H1 (cell line): ENCODE measurements around the gene COPZ1. TPM values are rescaled to one million over a fixed set of nuclear protein-coding genes. Genes with fewer than 3 reads are reported as not detected.
"Not testable (repeated sequence)": the region's sequence is repeated elsewhere in the genome, so short reads cannot be mapped to it uniquely, and the experiment has no call there.

Experiments used
- CTCF ChIA-PET: fragments of 300-600 bp; sonication (Branson Sonifier 250); formaldehyde crosslinking; loops from one replicate; lab custom pipeline; 2021; ENCODE audit not compliant: partially characterized antibody; lab: Charles Lee
- POLR2A ChIA-PET: fragments of 300-600 bp; sonication (Branson Sonifier 250); formaldehyde crosslinking; loops from one replicate; lab custom pipeline; 2021; ENCODE audit warnings: inconsistent platforms; ENCODE audit not compliant: partially characterized antibody; lab: Charles Lee
- DNase-seq, 2 experiments: peaks; one replicate each; pipeline versions ENCODE4 v3.0.0 to v3.0.0-alpha.2; 2010 to 2022; ENCODE audit warnings: low spot score in 2 of 2, low read depth in 1 of 2, mixed read lengths in 1 of 2
- FAIRE-seq: peaks from 2 replicates; lab custom pipeline; 2011; peaks lifted over from hg19 to GRCh38; lab: Jason Lieb, UNC
- H2AFZ ChIP-seq: 2 replicates; pipeline ENCODE4 v1.8.1; 2012; ENCODE audit warnings: low read length, inconsistent platforms
- H2AK5ac ChIP-seq: 2 replicates; pipeline ENCODE4 v1.6.1; 2013; ENCODE audit warnings: low read depth, low read length
- H2BK120ac ChIP-seq: replicated peaks from 2 replicates; pipeline ENCODE3; 2013; ENCODE audit warnings: low read depth, low read length, inconsistent platforms
- H2BK12ac ChIP-seq: 2 replicates; pipeline ENCODE4 v1.6.1; 2013; ENCODE audit warnings: low read depth, low read length
- H2BK15ac ChIP-seq: 2 replicates; pipeline ENCODE4 v1.6.1; 2013; ENCODE audit warnings: low read length
- H2BK20ac ChIP-seq: 2 replicates; pipeline ENCODE4 v1.6.1; 2013; ENCODE audit warnings: low read length
- H2BK5ac ChIP-seq: 2 replicates; pipeline ENCODE4 v1.6.1; 2013; ENCODE audit warnings: low read depth, low read length
- H3K14ac ChIP-seq: 2 replicates; pipeline ENCODE4 v1.6.1; 2013; ENCODE audit warnings: inconsistent platforms; ENCODE audit not compliant: insufficient read length
- H3K18ac ChIP-seq: 2 replicates; pipeline ENCODE4 v1.6.1; 2013; ENCODE audit warnings: low read length; ENCODE audit errors: extremely low read depth
- H3K23ac ChIP-seq: 2 replicates; pipeline ENCODE4 v1.6.1; 2013; ENCODE audit warnings: inconsistent platforms; ENCODE audit not compliant: insufficient read length
- H3K23me2 ChIP-seq: 2 replicates; pipeline ENCODE4 v1.6.1; 2013; ENCODE audit warnings: low read depth, low read length
- H3K27ac ChIP-seq: 2 replicates; pipeline ENCODE4 v1.6.1; 2011; ENCODE audit warnings: low read depth, low read length, inconsistent platforms
- H3K27me3 ChIP-seq, 4 experiments: replicated peaks in 1 of 4; 1 replicate in 1 of 4; 2 replicates in 3 of 4; pipeline versions ENCODE4 v1.6.1 to v1.8.1; 2011 to 2013; ENCODE audit warnings: low read length in 3 of 4, mild to moderate bottlenecking in 3 of 4, inconsistent platforms in 2 of 4, mixed read lengths in 2 of 4, moderate library complexity in 1 of 4; ENCODE audit not compliant: control insufficient read depth in 3 of 4, insufficient read depth in 3 of 4; ENCODE audit errors: extremely low read depth in 1 of 4
- H3K36me3 ChIP-seq, 4 experiments: 2 replicates each; pipeline versions ENCODE4 v1.6.1 to v1.8.1; 2011 to 2013; ENCODE audit warnings: mild to moderate bottlenecking in 4 of 4, low read length in 3 of 4, moderate library complexity in 2 of 4, control low read depth in 1 of 4, inconsistent platforms in 1 of 4; ENCODE audit not compliant: insufficient read depth in 4 of 4, control insufficient read depth in 2 of 4
- H3K4ac ChIP-seq: replicated peaks from 2 replicates; pipeline ENCODE3; 2013; ENCODE audit warnings: low read length, low read depth, mixed read lengths, inconsistent platforms; ENCODE audit not compliant: insufficient read length
- H3K4me1 ChIP-seq, 4 experiments: replicated peaks in 1 of 4; 1 replicate in 1 of 4; 2 replicates in 3 of 4; pipeline versions ENCODE4 v1.6.1 to v1.8.1; 2011 to 2013; ENCODE audit warnings: low read length in 3 of 4, inconsistent platforms in 2 of 4, mixed read lengths in 1 of 4; ENCODE audit not compliant: insufficient read depth in 4 of 4, control insufficient read depth in 3 of 4
- H3K4me2 ChIP-seq, 2 experiments: 2 replicates each; pipeline versions ENCODE4 v1.6.1 to v1.8.1; 2011 to 2013; ENCODE audit warnings: low read depth in 2 of 2, low read length in 2 of 2, control low read depth in 1 of 2, inconsistent platforms in 1 of 2, mild to moderate bottlenecking in 1 of 2; ENCODE audit not compliant: insufficient read depth in 1 of 2
- H3K4me3 ChIP-seq, 4 experiments: fragments of 200-600, 300-600 bp in 1 of 4; sonication (generic), shearing (Covaris generic), sonication (Bioruptor Twin) in 1 of 4; 2 replicates each; pipeline versions ENCODE4 v1.5.1 to v1.8.1; 2011 to 2016; ENCODE audit warnings: low read length in 4 of 4, low read depth in 3 of 4, control low read depth in 2 of 4, inconsistent platforms in 2 of 4, mild to moderate bottlenecking in 2 of 4, mixed read lengths in 1 of 4, moderate library complexity in 1 of 4; ENCODE audit not compliant: insufficient read depth in 2 of 4; ENCODE audit errors: extremely low read depth in 1 of 4
- H3K56ac ChIP-seq: replicated peaks from 2 replicates; pipeline ENCODE3; 2013; ENCODE audit warnings: low read depth, mild to moderate bottlenecking, mixed read lengths, low read length, inconsistent platforms; ENCODE audit not compliant: insufficient read length
- H3K79me1 ChIP-seq: 2 replicates; pipeline ENCODE4 v1.6.1; 2013; ENCODE audit warnings: low read depth, low read length, control low read depth
- H3K79me2 ChIP-seq, 2 experiments: 2 replicates each; pipeline versions ENCODE4 v1.6.1 to v1.8.1; 2012 to 2013; ENCODE audit warnings: low read length in 2 of 2, mild to moderate bottlenecking in 2 of 2, inconsistent platforms in 1 of 2; ENCODE audit not compliant: insufficient read depth in 2 of 2, control insufficient read depth in 1 of 2
- H3K9ac ChIP-seq, 4 experiments: replicated peaks in 1 of 4; 1 replicate in 1 of 4; 2 replicates in 3 of 4; pipeline versions ENCODE4 v1.6.1 to v1.8.1; 2011 to 2013; ENCODE audit warnings: low read depth in 3 of 4, low read length in 3 of 4, control low read depth in 2 of 4, mild to moderate bottlenecking in 2 of 4, moderate library complexity in 2 of 4, inconsistent platforms in 1 of 4; ENCODE audit errors: extremely low read depth in 1 of 4
- H3K9me3 ChIP-seq, 2 experiments: 2 replicates each; pipeline versions ENCODE4 v1.6.1 to v1.8.1; 2012 to 2013; ENCODE audit warnings: mild to moderate bottlenecking in 2 of 2, moderate library complexity in 2 of 2, control low read depth in 1 of 2, inconsistent platforms in 1 of 2, low read depth in 1 of 2, low read length in 1 of 2, mixed read lengths in 1 of 2; ENCODE audit not compliant: insufficient read depth in 2 of 2
- H4K20me1 ChIP-seq, 2 experiments: replicated peaks in 1 of 2; 2 replicates each; pipeline versions ENCODE3 to v1.8.1; 2011 to 2013; ENCODE audit warnings: inconsistent platforms in 2 of 2, low read length in 2 of 2, mild to moderate bottlenecking in 1 of 2; ENCODE audit not compliant: insufficient read depth in 2 of 2, control insufficient read depth in 1 of 2
- H4K5ac ChIP-seq: 2 replicates; pipeline ENCODE4 v1.6.1; 2013; ENCODE audit warnings: low read length, low read depth, mixed read lengths, inconsistent platforms; ENCODE audit not compliant: insufficient read length
- H4K8ac ChIP-seq: 2 replicates; pipeline ENCODE4 v1.8.0; 2013; ENCODE audit warnings: mild to moderate bottlenecking, moderate library complexity, low read length, inconsistent platforms; ENCODE audit not compliant: insufficient read depth; ENCODE audit errors: extremely low read depth
- H4K91ac ChIP-seq: replicated peaks from 2 replicates; pipeline ENCODE3; 2013; ENCODE audit warnings: low read length, mixed read lengths, inconsistent platforms; ENCODE audit not compliant: insufficient read length
- ATF2 ChIP-seq: IDR thresholded peaks from 2 replicates; pipeline ENCODE4 v1.6.1; 2012; ENCODE audit warnings: low read length, inconsistent platforms
- KDM4A ChIP-seq: IDR thresholded peaks from one replicate; pipeline ENCODE4 v1.7.1; 2012; ENCODE audit warnings: low read depth, mild to moderate bottlenecking, moderate library complexity, low read length, inconsistent platforms; ENCODE audit not compliant: severe bottlenecking
- POLR2AphosphoS5 ChIP-seq: IDR thresholded peaks from 2 replicates; pipeline ENCODE4 v1.6.1; 2011; ENCODE audit warnings: low read depth, low read length
- SAP30 ChIP-seq: fragments of 300-600 bp; sonication (generic); IDR thresholded peaks from 2 replicates; pipeline ENCODE4 v1.7.1; 2012; ENCODE audit warnings: low read length, moderate library complexity, mild to moderate bottlenecking, inconsistent platforms; ENCODE audit not compliant: insufficient read depth, insufficient replicate concordance
- WGBS, 2 experiments: shearing (Covaris generic) in 1 of 2; methylation state at CpG; one replicate each; pipeline versions ENCODE4 v1.1.6 to v1.1.7; 2013 to 2015; ENCODE audit warnings: low lambda C conversion rate in 2 of 2, mixed read lengths in 2 of 2, inconsistent platforms in 1 of 2, low coverage in 1 of 2, missing lambda C conversion rate in 1 of 2; ENCODE audit not compliant: insufficient replicate concordance in 2 of 2, insufficient coverage in 1 of 2, insufficient read length in 1 of 2; ENCODE audit errors: extremely low coverage in 1 of 2, missing lambda C conversion rate in 1 of 2; 5-methylcytosine and 5-hydroxymethylcytosine counted together
- polyA plus RNA-seq, 7 experiments: library from polyadenylated mRNA; depleted of rRNA in 3 of 7; stranded (reverse) in 5 of 7; unstranded in 2 of 7; fragments of >200 nt in 5 of 7; fragments of 200-250 nt in 2 of 7; gene quantifications; 1 replicate in 5 of 7; 2 replicates in 1 of 7; 4 replicates in 1 of 7; pipeline versions ENCODE4 v1.2.1 to v1.2.3, GENCODE V29; 2011 to 2013; ENCODE audit warnings: missing spikeins in 2 of 7, mixed read lengths in 2 of 7
- total RNA-seq: library from RNA; stranded (reverse); fragmentation: NEBNext Ultra II Directional; extraction: Animal tissue kit (Norgen Biotek cat#: 25700); gene quantifications from 2 replicates; pipeline ENCODE4 v1.2.1, GENCODE V29; 2021

Gene COPZ1
- total and polyA plus RNA-seq, 2 of the 8 experiments (the other 6 are each of a cell fraction or from before 2014, with no cell fraction given) = 103 to 133 TPM

GRCh38 chr12:54282949-54283593 lies 41.9 kb upstream of the COPZ1 start (continued):
- TF ChIP-seq KDM4A (no peak), ATF2 (no peak), POLR2AphosphoS5 (peak; percentile 85), SAP30 (no peak)

- not testable (repeated sequence) for H2BK20ac ChIP-seq
Observed at GRCh38 chr12:54284070-54284780, 40.7 kb upstream of the COPZ1 start.

More at GRCh38 chr12:54284070-54284780, 40.7 kb upstream of the COPZ1 start:
- not testable (repeated sequence) for H4K91ac ChIP-seq, H3K27ac ChIP-seq, H3K4ac ChIP-seq, DNase-seq, H4K5ac ChIP-seq, H2AFZ ChIP-seq, H2AK5ac ChIP-seq, H4K8ac ChIP-seq, H2BK12ac ChIP-seq, H3K14ac ChIP-seq, H3K56ac ChIP-seq, H3K9me3 ChIP-seq, H3K27me3 ChIP-seq, H2BK5ac ChIP-seq, FAIRE-seq, H3K18ac ChIP-seq, H3K9ac ChIP-seq, H3K4me1 ChIP-seq, H3K23ac ChIP-seq, H2BK120ac ChIP-seq, H2BK15ac ChIP-seq, H3K79me1 ChIP-seq, H3K23me2 ChIP-seq
- Histone ChIP-seq H3K4me2 (peak overlapping the region; percentile 62 to 67), H3K36me3 (peaks cover 43 to 75% (median 60%) of the 10 kb centered on the region in 4 experiments), H3K79me2 (peaks cover 8 to 40% of the 10 kb centered on the region in 2 experiments; a peak in 3 of 4 replicates), H3K4me3 (peak overlapping the region in 2 of 4 experiments; percentile 83 to 98; a peak in 5 of 8 replicates), H4K20me1 (peaks cover 18 to 22% of the 10 kb centered on the region in 2 experiments)
- 89% methylated on average over 1 of the region's 2 CpGs; no CpG with 5 or more reads in 1 of the 2 experiments for WGBS, 2 experiments
- ChIA-PET POLR2A (interaction anchor here (0.7 to 15.0 kb wide), 24 partner anchors 10 to 1348 kb away, joined by 3 to 1006 read pairs (median 7); partner anchors contain the start of genes CBX5, COPZ1, HNRNPA1 and NFE2), CTCF (interaction anchor here (0.7 to 1.7 kb wide), 7 partner anchors 9 to 115 kb away, joined by 3 to 9 read pairs (median 3); partner anchors contain the start of gene COPZ1)
